CMK (cell line): Measurements from ENCODE around the gene LRRC49.

Experiments
- DNase-seq: peaks from one replicate; pipeline ENCODE4 v3.0.0-alpha.2; 2010; ENCODE audit warnings: low read depth

The LRRC49 gene

DNA sequence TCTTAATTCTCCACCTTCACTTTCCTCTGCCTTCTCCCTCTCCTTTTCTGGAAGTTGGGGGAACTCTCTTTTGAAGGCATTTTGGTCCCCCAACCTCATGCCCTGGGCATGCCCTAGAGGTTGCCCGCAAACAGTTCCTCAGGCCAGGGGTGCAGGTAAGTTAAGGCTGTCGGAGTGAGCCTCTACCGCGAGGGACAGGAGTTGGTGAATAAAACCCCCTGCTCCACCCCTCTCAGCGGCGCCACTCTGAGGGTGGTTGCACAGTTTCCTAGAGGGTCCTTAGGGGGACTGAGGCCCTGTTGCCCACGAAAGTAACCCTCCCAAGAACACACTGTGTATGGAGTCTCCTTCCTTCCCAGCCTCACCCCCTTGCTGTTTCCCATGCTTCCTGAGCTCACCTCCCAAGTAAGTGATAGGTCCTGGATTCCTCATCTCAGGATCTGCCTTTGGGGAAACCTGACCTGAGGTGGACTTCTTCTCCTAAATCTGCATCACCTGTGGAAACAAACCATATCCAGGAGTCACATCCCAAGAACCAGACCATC, 199.5 kb downstream of the LRRC49 start:
- DNase-seq = no peak

GRCh38 chr15:71093054-71094024, 200.7 kb downstream of the LRRC49 start:
- DNase-seq = no peak

DNA sequence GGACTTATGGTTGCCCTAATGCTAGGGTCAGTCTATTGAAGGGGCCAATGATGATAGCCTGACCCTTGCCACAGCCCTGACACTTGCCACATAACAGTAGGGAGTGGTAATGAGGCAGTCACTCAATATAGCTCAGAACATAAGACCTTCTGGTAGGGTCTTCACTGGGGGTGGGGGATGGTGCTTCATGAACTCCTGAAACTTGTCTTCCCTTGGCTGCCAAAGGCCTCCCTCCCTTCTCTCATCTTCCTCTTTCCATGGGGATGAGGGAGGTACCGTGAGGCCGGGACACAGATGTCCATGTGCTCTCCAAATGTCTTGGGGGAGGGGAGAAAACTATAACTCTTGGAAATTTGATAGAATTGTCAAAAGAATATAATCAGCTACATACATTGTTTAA, 201.5 kb downstream of the LRRC49 start:
- DNase-seq = no peak

DNA sequence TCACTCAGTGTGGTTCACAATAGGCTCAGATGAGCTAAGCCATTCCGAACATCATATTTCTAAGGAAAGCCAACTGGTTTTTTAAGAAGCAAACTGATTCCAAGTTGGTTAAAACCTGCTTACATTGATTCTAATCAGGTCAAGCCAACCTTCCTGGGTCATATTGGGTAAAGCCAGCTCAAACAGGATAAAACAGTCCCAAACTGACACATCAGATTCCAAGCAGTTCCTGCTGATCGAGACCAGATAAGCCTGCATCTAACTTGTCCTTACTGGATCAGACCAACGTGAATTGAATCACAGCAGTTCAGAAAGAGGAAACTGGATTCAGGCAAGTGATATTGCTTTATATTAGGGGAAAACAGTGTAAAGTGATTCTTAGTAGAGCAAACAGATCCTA, 204.1 kb downstream of the LRRC49 start:
- DNase-seq = no peak

- DNase-seq = no peak
These were observed 205.3 kb downstream of the LRRC49 start for GRCh38 chr15:71097890-71098289.

- no peak for DNase-seq
These were observed 206.3 kb downstream of the LRRC49 start for GRCh38 chr15:71098920-71099319.
